ENCODE measurements around the gene HAUS5. TPM values are rescaled to one million over a fixed set of nuclear protein-coding genes. Genes with fewer than 3 reads are reported as not detected.

Gene HAUS5
- total and polyA plus RNA-seq, 2 experiments from 2014 or later: 4.9 to 12.6 TPM

DNA sequence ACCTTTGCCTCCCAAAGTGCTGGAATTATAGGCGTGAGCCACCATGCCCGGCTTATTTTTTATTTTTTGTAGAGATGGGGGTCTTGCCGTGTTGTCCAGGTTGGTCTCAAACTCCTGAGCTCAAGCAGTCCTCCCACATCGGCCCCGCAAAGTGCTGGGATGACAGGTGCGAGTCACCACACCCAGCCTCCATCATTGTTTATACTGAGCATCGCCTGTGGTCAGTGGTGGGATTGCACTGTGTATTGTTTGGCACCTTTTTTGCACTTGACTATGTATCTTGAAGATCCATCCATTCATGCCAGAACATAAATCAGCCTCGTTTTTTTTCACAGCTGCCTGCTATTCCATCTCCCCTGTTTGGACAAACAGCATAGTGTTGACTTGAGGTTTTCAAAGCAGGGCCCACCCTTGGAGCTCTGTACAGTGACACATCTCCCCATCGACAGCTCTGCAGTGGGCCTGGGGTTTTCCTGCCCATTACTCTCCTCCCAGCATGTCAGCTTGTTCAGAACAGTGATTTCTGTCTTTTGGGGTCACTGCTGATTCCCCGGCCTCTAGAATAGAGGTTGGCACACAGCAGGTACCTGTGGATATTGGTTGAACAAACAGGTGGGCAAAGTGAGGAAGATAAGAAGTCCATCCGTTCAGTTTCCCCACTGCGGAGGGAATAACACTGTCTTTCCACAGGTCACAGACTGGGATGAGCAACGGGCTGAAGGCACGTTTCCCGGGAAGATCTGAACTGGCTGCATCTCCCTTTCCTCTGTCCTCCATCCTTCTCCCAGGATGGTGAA lies 45.6 kb downstream of the HAUS5 start:
- no peaks in the 10 kb centered on the region for H3K9me3 ChIP-seq (ENCODE audit: low read depth)
- no peak overlapping the region for H2AFZ ChIP-seq
- peaks cover 2% of the 10 kb centered on the region for H3K79me2 ChIP-seq
- 95% methylated on average over 15 of the region's 15 CpGs for WGBS (ENCODE audit: low lambda C conversion rate, missing lambda C conversion rate)
- no peaks in the 10 kb centered on the region for H3K36me3 ChIP-seq (replicated peaks; ENCODE audit: insufficient read depth, low read depth)
- no peaks in the 10 kb centered on the region for H3K9me2 ChIP-seq (replicated peaks; ENCODE audit: insufficient read depth)
- no peak overlapping the region for H3K4me2 ChIP-seq
- H3K27me3 ChIP-seq: no peaks in the 10 kb centered on the region
- TF ChIP-seq EZH2phosphoT487 (IDR thresholded peaks at IDR 0.05; ENCODE audit: low read depth, severe bottlenecking, unreplicated experiment) (no peak), EZH2 (IDR thresholded peaks at IDR 0.05; ENCODE audit: borderline replicate concordance) (no peak), CTCF (IDR thresholded peaks at IDR 0.05; ENCODE audit: poor library complexity) (no peak)
- no peak overlapping the region for H3K4me3 ChIP-seq
- no peaks in the 10 kb centered on the region for H3K4me1 ChIP-seq (ENCODE audit: insufficient read depth)
- H4K20me1 ChIP-seq (ENCODE audit: insufficient read depth, poor library complexity, severe bottlenecking): no peaks in the 10 kb centered on the region
- H3K27ac ChIP-seq: no peak overlapping the region
- DNase-seq (ENCODE audit: low spot score): no peak

GRCh38 chr19:35661995-35662340 lies 49.4 kb downstream of the HAUS5 start:
- no peaks in the 10 kb centered on the region for H3K79me2 ChIP-seq
- WGBS (ENCODE audit: low lambda C conversion rate, missing lambda C conversion rate): 98% methylated on average over 6 of the region's 6 CpGs
- TF ChIP-seq EZH2phosphoT487 (IDR thresholded peaks at IDR 0.05; ENCODE audit: low read depth, severe bottlenecking, unreplicated experiment) (no peak), CTCF (IDR thresholded peaks at IDR 0.05; ENCODE audit: poor library complexity) (no peak), EZH2 (IDR thresholded peaks at IDR 0.05; ENCODE audit: borderline replicate concordance) (no peak)
- no peak overlapping the region for H3K4me3 ChIP-seq
- no peaks in the 10 kb centered on the region for H3K27me3 ChIP-seq
- H3K9me2 ChIP-seq (replicated peaks; ENCODE audit: insufficient read depth): no peaks in the 10 kb centered on the region
- H3K9me3 ChIP-seq (ENCODE audit: low read depth): no peaks in the 10 kb centered on the region
- H4K20me1 ChIP-seq (ENCODE audit: insufficient read depth, poor library complexity, severe bottlenecking): no peaks in the 10 kb centered on the region
- no peak overlapping the region for H2AFZ ChIP-seq
- H3K27ac ChIP-seq: no peak overlapping the region
- no peaks in the 10 kb centered on the region for H3K4me1 ChIP-seq (ENCODE audit: insufficient read depth)
- no peak overlapping the region for H3K4me2 ChIP-seq
- no peak for DNase-seq (ENCODE audit: low spot score)
- H3K36me3 ChIP-seq (replicated peaks; ENCODE audit: insufficient read depth, low read depth): no peaks in the 10 kb centered on the region

DNA sequence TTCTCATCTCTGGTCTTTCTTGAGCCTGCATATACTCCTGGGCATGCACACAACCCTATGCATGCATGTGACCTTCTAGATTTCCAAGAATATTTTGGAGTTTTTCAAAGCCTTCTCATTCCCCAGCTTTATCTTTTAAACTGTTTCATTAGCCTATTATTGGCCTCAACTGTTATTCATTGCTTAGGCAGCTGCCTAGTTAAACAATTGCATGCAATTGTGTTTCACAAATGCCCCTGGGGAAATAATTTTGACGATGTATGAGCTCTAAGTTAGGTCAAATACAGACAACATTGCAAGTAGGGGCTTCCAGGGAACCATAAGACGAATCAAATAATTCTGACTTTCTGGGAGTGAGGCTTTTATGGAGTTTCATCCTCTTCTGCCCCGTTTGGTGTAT lies 51.4 kb downstream of the HAUS5 start:
- no peaks in the 10 kb centered on the region for H3K4me1 ChIP-seq (ENCODE audit: insufficient read depth)
- no peak overlapping the region for H3K4me2 ChIP-seq
- no peak overlapping the region for H2AFZ ChIP-seq
- H3K27ac ChIP-seq: no peak overlapping the region
- no peaks in the 10 kb centered on the region for H3K79me2 ChIP-seq
- no peaks in the 10 kb centered on the region for H3K36me3 ChIP-seq (replicated peaks; ENCODE audit: insufficient read depth, low read depth)
- H4K20me1 ChIP-seq (ENCODE audit: insufficient read depth, poor library complexity, severe bottlenecking): no peaks in the 10 kb centered on the region
- no peaks in the 10 kb centered on the region for H3K9me2 ChIP-seq (replicated peaks; ENCODE audit: insufficient read depth)
- WGBS (ENCODE audit: low lambda C conversion rate, missing lambda C conversion rate): 95% methylated on average over 3 of the region's 3 CpGs
- no peaks in the 10 kb centered on the region for H3K9me3 ChIP-seq (ENCODE audit: low read depth)
- TF ChIP-seq EZH2phosphoT487 (IDR thresholded peaks at IDR 0.05; ENCODE audit: low read depth, severe bottlenecking, unreplicated experiment) (no peak), EZH2 (IDR thresholded peaks at IDR 0.05; ENCODE audit: borderline replicate concordance) (no peak), CTCF (IDR thresholded peaks at IDR 0.05; ENCODE audit: poor library complexity) (no peak)
- H3K27me3 ChIP-seq: no peaks in the 10 kb centered on the region
- no peak for DNase-seq (ENCODE audit: low spot score)
- no peak overlapping the region for H3K4me3 ChIP-seq
